Mucosa of descending colon (tissue), 3 donors: Measurements from ENCODE around the gene ERMP1. TPM values are rescaled to one million over a fixed set of nuclear protein-coding genes. Genes with fewer than 3 reads are reported as not detected.
A peak's percentile ranks its signal among the peaks of the same experiment; 100 is the strongest.

Experiments used
- ATAC-seq: fragments of 200-7000 bp; cut with Tn5 transposase; one replicate; pipeline ENCODE4 v1.9.1; 2020; ENCODE audit warnings: mild to moderate bottlenecking, moderate library complexity
- DNase-seq, 3 donors: peaks; one replicate each; pipeline ENCODE4 v3.0.0-alpha.2; 2020
- H3K36me3 ChIP-seq: fragments of 200-600 bp; one replicate; pipeline ENCODE4 v1.8.0; 2021; ENCODE audit warnings: low read depth, mild to moderate bottlenecking
- H3K4me1 ChIP-seq: fragments of 200-600 bp; one replicate; pipeline ENCODE4 v1.8.0; 2021; ENCODE audit warnings: low read depth, mild to moderate bottlenecking
- H3K4me3 ChIP-seq: fragments of 200-600 bp; one replicate; pipeline ENCODE4 v1.8.0; 2021; ENCODE audit warnings: mild to moderate bottlenecking
- H3K9me3 ChIP-seq: fragments of 200-600 bp; one replicate; pipeline ENCODE4 v1.8.0; 2021; ENCODE audit warnings: mild to moderate bottlenecking
- intact Hi-C, 2 donors: fragments of 100-400 bp; cut with DNase I in 1 of 2; cut with micrococcal nuclease in 1 of 2; formaldehyde crosslinking; loops; one replicate each; pipeline versions ENCODE4 v1.11.0 to v1.11.1; 2022; cut with DNase I, micrococcal nuclease
- total RNA-seq, 3 donors: library from RNA; stranded (reverse); fragmentation: NEBNext Ultra II Directional in 2 of 3; extraction: Animal tissue kit (Norgen Biotek cat#: 25700) in 2 of 3; gene quantifications; one replicate each; pipeline versions ENCODE4 v1.2.1 to v1.2.4, GENCODE V29; 2021 to 2023
- TF ChIP-seq, protein P1 (sequence below): fragments of 200-600 bp; IDR thresholded peaks from one replicate; pipeline ENCODE4 v1.8.0; 2022; ENCODE audit warnings: antibody characterized with exemption, mild to moderate bottlenecking
- donor health status: DM: no; HTN: no; CAD: no; lungs with moderate emphysema.
- donor health status: DM: no; HTN: no; CAD: no.
- donor health status: DM: no; HTN: yes; CAD: no.

Gene ERMP1
- total RNA-seq, 3 donors from 2014 or later = 29.5 to 60.6 (median 34.1) TPM

DNA sequence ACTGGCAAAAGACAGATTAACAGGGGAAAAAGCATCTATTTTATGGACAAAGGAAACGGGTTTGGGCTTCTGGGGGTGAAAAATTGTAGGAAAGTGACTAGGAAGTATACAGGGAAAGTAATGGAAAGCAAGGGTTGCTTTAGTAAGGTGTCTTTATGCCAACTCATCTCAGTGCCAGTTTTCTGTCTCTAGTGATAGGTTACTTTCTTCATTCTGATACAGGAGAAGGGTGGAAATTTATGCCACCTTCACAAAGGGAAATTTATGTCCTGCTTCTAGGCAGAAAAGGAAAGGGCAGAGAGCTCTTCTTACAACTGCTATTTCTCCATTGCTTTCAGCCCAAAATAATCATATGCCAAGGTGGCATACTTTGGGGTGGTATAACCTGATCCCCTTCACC lies 20.1 kb upstream of the ERMP1 start:
- peaks cover 5% of the 10 kb centered on the region for H3K4me1 ChIP-seq
- no peak overlapping the region for H3K4me3 ChIP-seq
- H3K36me3 ChIP-seq = no peaks in the 10 kb centered on the region
- no peaks in the 10 kb centered on the region for H3K9me3 ChIP-seq
- ATAC-seq (no peak), DNase-seq (no peak)
- TF ChIP-seq, protein P1, sequence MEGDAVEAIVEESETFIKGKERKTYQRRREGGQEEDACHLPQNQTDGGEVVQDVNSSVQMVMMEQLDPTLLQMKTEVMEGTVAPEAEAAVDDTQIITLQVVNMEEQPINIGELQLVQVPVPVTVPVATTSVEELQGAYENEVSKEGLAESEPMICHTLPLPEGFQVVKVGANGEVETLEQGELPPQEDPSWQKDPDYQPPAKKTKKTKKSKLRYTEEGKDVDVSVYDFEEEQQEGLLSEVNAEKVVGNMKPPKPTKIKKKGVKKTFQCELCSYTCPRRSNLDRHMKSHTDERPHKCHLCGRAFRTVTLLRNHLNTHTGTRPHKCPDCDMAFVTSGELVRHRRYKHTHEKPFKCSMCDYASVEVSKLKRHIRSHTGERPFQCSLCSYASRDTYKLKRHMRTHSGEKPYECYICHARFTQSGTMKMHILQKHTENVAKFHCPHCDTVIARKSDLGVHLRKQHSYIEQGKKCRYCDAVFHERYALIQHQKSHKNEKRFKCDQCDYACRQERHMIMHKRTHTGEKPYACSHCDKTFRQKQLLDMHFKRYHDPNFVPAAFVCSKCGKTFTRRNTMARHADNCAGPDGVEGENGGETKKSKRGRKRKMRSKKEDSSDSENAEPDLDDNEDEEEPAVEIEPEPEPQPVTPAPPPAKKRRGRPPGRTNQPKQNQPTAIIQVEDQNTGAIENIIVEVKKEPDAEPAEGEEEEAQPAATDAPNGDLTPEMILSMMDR = no peak
- intact Hi-C loops = no loop called here

DNA sequence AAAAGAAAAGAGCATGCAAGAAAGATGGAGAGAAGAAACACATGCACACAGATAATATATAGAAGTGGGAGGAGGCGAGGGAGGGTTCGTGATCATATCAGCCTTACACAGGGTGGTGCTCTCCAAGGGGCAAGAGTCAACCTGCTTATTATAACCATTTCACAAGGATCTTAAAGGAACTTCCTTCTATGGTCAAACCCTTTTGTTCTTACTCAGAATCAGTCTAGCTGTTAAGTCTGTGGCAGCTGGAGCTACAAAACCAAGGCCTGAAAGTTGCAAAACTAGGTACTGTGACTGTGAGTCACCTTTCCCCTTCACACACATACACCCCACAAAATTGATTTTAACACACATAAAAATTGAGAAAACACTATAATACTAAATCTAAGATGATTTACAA lies 18.5 kb upstream of the ERMP1 start:
- Histone ChIP-seq H3K4me1 (peaks cover 5% of the 10 kb centered on the region), H3K36me3 (no peaks in the 10 kb centered on the region), H3K9me3 (no peaks in the 10 kb centered on the region), H3K4me3 (no peak overlapping the region)
- peak; percentile 96 for ATAC-seq
- TF ChIP-seq, protein P1 = no peak
- DNase-seq = peak in 1 of 3 donors; percentile 30
- intact Hi-C loops = no loop called here

DNA sequence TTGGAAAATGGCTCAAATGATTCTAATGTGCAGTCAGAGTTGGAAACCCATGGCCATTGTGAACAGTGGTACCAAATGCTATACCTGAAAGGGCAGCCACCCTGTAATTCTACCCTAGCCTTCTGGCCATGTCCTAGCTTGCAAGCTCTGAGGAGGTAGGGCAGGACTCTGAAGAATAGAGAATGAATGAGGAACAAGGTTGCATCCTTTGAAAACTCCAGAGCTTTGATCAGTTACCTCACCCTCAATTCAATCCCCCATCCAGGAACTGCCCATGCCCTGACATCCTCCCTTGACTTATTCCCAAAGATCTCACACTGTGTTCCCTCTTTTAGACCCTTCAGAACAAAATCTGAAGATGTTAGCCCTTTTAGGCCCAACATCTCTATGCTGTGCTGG lies 17.8 kb upstream of the ERMP1 start:
- TF ChIP-seq, protein P1 = no peak
- no peak for ATAC-seq
- DNase-seq = no peak

DNA sequence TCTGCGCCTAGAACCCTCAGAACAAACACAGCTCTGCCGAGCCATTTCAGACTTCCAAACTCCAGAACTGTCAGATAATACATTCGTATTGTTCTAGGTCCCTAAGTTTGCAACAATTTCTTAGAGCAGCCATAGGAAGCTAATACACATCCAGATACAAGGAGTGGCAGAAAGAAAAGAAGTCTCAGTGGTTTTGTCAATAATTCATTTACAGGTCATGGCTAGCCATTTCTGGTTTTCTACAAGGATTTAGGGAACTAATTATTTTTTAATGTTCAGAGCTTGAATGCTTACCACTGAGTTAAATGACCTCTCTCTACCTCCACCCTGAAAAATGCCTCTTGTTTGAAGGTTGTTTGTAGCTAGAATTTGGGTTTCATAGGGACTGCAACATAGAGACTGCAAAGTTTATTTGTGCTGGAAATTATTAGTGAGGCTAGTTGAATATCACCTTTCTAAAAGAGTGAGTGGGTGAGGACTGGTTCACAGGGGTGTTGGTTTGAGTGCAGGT lies 15.5 kb upstream of the ERMP1 start:
- DNase-seq (no peak), ATAC-seq (no peak)
- H3K4me3 ChIP-seq = no peak overlapping the region
- H3K36me3 ChIP-seq = no peaks in the 10 kb centered on the region
- no peaks in the 10 kb centered on the region for H3K9me3 ChIP-seq
- peaks cover 13% of the 10 kb centered on the region for H3K4me1 ChIP-seq
- TF ChIP-seq, protein P1 = no peak
- intact Hi-C loops = no loop called here

More for the DNA sequence above, 17.8 kb upstream of the ERMP1 start:
- no peaks in the 10 kb centered on the region for H3K36me3 ChIP-seq
- intact Hi-C loops = no loop called here
- H3K4me3 ChIP-seq = no peak overlapping the region
- no peaks in the 10 kb centered on the region for H3K9me3 ChIP-seq
- H3K4me1 ChIP-seq = peaks cover 5% of the 10 kb centered on the region

DNA sequence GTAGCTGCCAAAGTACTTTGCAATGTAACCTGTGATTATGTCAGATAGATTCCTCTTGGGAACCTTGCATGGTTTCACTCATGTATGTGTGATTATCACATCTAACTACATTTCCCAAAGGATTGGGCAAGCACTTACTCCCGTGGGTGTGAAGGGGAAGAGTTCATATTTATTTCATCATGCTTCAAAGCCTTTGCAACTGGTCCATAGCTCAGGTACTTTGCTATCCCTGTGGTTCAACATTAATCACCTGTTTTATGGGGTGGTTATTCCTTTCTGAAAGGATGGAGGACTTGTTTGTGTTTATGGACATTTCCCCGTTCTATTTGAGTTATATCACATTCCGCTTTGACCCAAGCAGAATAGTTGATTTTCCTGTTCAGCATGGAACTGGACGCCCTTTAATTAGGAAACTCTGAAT lies 13.6 kb upstream of the ERMP1 start:
- intact Hi-C loops = no loop called here
- DNase-seq = no peak
- Histone ChIP-seq H3K36me3 (no peaks in the 10 kb centered on the region), H3K4me3 (no peak overlapping the region), H3K4me1 (peaks cover 13% of the 10 kb centered on the region), H3K9me3 (no peaks in the 10 kb centered on the region)
- no peak for ATAC-seq
- TF ChIP-seq, protein P1 = no peak

DNA sequence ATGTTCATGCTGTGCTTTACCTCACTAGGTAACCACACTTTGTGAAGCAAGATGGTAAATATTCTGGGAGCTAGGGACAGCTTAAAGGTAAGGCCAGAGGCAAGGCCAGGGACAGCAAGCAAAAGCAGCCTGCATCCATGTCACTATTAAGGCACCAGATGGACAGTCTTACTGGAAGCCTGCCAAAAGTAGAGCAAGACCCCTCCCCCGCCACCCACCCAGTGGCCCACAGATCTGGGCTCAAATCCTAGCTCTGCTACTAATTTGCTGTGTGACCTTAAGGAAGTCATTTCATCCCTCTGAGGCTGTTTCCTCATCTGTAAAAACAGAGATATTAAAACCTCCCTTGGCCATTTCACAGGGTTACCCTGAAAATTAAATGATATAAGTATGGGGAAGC lies 13.2 kb upstream of the ERMP1 start:
- Histone ChIP-seq H3K4me3 (no peak overlapping the region), H3K4me1 (peaks cover 13% of the 10 kb centered on the region), H3K9me3 (no peaks in the 10 kb centered on the region), H3K36me3 (no peaks in the 10 kb centered on the region)
- ATAC-seq (no peak), DNase-seq (no peak)
- intact Hi-C loops = no loop called here
- TF ChIP-seq, protein P1 = no peak
